ENCODE data around the gene KCNH8. TPM values are rescaled to one million over a fixed set of nuclear protein-coding genes. Genes with fewer than 3 reads are reported as not detected.

Gene KCNH8
- polyA plus RNA-seq, 1 donor from 2014 or later: 28.9 TPM

DNA sequence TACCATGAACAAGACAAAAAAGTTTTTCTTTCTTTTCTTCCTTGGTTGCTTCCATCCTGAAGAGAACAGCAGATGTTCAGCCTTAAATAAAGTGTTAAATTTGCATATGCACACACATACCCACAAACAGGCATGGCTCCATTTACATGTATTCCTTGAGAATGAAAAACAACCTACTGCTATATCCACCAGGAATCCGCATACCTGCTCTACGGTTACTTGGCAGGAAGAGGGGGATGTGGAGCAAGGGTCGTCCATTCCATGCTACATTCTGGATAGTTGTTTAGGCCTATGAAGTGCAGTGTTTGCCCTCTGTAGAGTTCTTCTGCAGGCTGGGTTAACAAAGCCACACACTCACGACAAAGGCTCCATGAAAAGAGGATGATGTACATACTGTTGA is 322.8 kb downstream of the KCNH8 start:
- Histone ChIP-seq H2AFZ (ENCODE audit: low read depth, low read length) (no peak overlapping the region), H3K79me2 (replicated peaks; ENCODE audit: insufficient read depth, low read length) (no peaks in the 10 kb centered on the region), H3K4me2 (ENCODE audit: low read length) (no peak overlapping the region), H4K20me1 (ENCODE audit: insufficient read depth) (no peaks in the 10 kb centered on the region), H3K9me2 (ENCODE audit: insufficient read depth, low read length) (no peaks in the 10 kb centered on the region), H3K9me3 (ENCODE audit: low read length) (no peaks in the 10 kb centered on the region), H3K27ac (ENCODE audit: low read length) (no peak overlapping the region), H3F3A (ENCODE audit: insufficient read depth, low read length, poor library complexity, severe bottlenecking) (no peaks in the 10 kb centered on the region), H3K4me3 (ENCODE audit: low read length) (no peak overlapping the region), H3K27me3 (ENCODE audit: insufficient read depth, low read depth, low read length) (no peaks in the 10 kb centered on the region), H3K9ac (ENCODE audit: low read length) (no peak overlapping the region), H3K36me3 (ENCODE audit: insufficient read depth, low read length) (peaks cover 10% of the 10 kb centered on the region)
- TF ChIP-seq EZH2 (IDR thresholded peaks at IDR 0.05; ENCODE audit: borderline replicate concordance, insufficient read depth, low read length, poor library complexity, severe bottlenecking) (no peak), MXI1 (conservative IDR thresholded peaks at IDR 0.05; ENCODE audit: poor library complexity, severe bottlenecking) (no peak)

GRCh38 chr3:19473971-19474580 is 325.8 kb downstream of the KCNH8 start:
- Histone ChIP-seq H3K9ac (ENCODE audit: low read length) (no peak overlapping the region), H3K36me3 (ENCODE audit: insufficient read depth, low read length) (peaks cover 10% of the 10 kb centered on the region), H3F3A (ENCODE audit: insufficient read depth, low read length, poor library complexity, severe bottlenecking) (no peaks in the 10 kb centered on the region), H3K27ac (ENCODE audit: low read length) (no peak overlapping the region), H2AFZ (ENCODE audit: low read depth, low read length) (no peak overlapping the region), H3K27me3 (ENCODE audit: insufficient read depth, low read depth, low read length) (no peaks in the 10 kb centered on the region), H3K9me3 (ENCODE audit: low read length) (no peaks in the 10 kb centered on the region), H3K79me2 (replicated peaks; ENCODE audit: insufficient read depth, low read length) (no peaks in the 10 kb centered on the region), H3K4me3 (ENCODE audit: low read length) (no peak overlapping the region), H4K20me1 (ENCODE audit: insufficient read depth) (no peaks in the 10 kb centered on the region), H3K4me2 (ENCODE audit: low read length) (no peak overlapping the region), H3K9me2 (ENCODE audit: insufficient read depth, low read length) (no peaks in the 10 kb centered on the region)
- no peak for TF ChIP-seq EZH2 (IDR thresholded peaks at IDR 0.05; ENCODE audit: borderline replicate concordance, insufficient read depth, low read length, poor library complexity, severe bottlenecking)

DNA sequence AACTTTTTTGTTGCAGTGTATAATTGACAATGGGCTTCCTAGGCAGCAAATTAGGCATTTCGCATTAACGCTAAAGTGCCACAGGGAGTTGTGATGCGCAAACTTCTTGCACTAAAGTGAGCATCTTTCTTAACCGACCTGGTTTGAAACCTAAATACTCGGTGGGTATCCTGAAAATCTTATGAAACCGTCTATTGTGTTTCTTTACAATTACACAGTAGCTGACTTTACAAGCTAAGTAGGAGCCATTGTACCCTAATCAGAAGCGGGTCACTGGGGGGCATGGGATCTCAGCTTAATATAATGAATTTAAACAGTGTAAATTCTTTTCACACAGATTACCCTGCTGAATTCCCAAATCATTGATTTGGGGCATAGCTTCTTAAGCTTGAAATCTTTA is 328.0 kb downstream of the KCNH8 start:
- H3K27me3 ChIP-seq (ENCODE audit: insufficient read depth, low read depth, low read length): no peaks in the 10 kb centered on the region
- no peak overlapping the region for H3K27ac ChIP-seq (ENCODE audit: low read length)
- no peak overlapping the region for H3K9ac ChIP-seq (ENCODE audit: low read length)
- no peaks in the 10 kb centered on the region for H3K79me2 ChIP-seq (replicated peaks; ENCODE audit: insufficient read depth, low read length)
- no peak overlapping the region for H3K4me3 ChIP-seq (ENCODE audit: low read length)
- no peaks in the 10 kb centered on the region for H4K20me1 ChIP-seq (ENCODE audit: insufficient read depth)
- no peaks in the 10 kb centered on the region for H3F3A ChIP-seq (ENCODE audit: insufficient read depth, low read length, poor library complexity, severe bottlenecking)
- H3K9me2 ChIP-seq (ENCODE audit: insufficient read depth, low read length): no peaks in the 10 kb centered on the region
- H3K9me3 ChIP-seq (ENCODE audit: low read length): no peaks in the 10 kb centered on the region
- no peak overlapping the region for H3K4me2 ChIP-seq (ENCODE audit: low read length)
- peaks cover 10% of the 10 kb centered on the region for H3K36me3 ChIP-seq (ENCODE audit: insufficient read depth, low read length)
- TF ChIP-seq EZH2 (IDR thresholded peaks at IDR 0.05; ENCODE audit: borderline replicate concordance, insufficient read depth, low read length, poor library complexity, severe bottlenecking) (no peak), MXI1 (conservative IDR thresholded peaks at IDR 0.05; ENCODE audit: poor library complexity, severe bottlenecking) (no peak), CTCF (IDR thresholded peaks at IDR 0.05; ENCODE audit: poor library complexity, severe bottlenecking) (no peak), TAF1 (IDR thresholded peaks at IDR 0.05; ENCODE audit: low read depth) (no peak), RAD21 (conservative IDR thresholded peaks at IDR 0.05) (no peak), SMC3 (conservative IDR thresholded peaks at IDR 0.05; ENCODE audit: poor library complexity) (no peak)
- no peak overlapping the region for H2AFZ ChIP-seq (ENCODE audit: low read depth, low read length)

- Histone ChIP-seq H3K9ac (ENCODE audit: low read length) (no peak overlapping the region), H3K4me3 (ENCODE audit: low read length) (no peak overlapping the region), H3F3A (ENCODE audit: insufficient read depth, low read length, poor library complexity, severe bottlenecking) (no peaks in the 10 kb centered on the region), H2AFZ (ENCODE audit: low read depth, low read length) (no peak overlapping the region), H3K36me3 (ENCODE audit: insufficient read depth, low read length) (no peaks in the 10 kb centered on the region), H3K9me3 (ENCODE audit: low read length) (no peaks in the 10 kb centered on the region), H3K79me2 (replicated peaks; ENCODE audit: insufficient read depth, low read length) (no peaks in the 10 kb centered on the region), H3K9me2 (ENCODE audit: insufficient read depth, low read length) (no peaks in the 10 kb centered on the region), H3K4me2 (ENCODE audit: low read length) (no peak overlapping the region), H4K20me1 (ENCODE audit: insufficient read depth) (no peaks in the 10 kb centered on the region), H3K27ac (ENCODE audit: low read length) (no peak overlapping the region), H3K27me3 (ENCODE audit: insufficient read depth, low read depth, low read length) (no peaks in the 10 kb centered on the region)
- TF ChIP-seq MXI1 (conservative IDR thresholded peaks at IDR 0.05; ENCODE audit: poor library complexity, severe bottlenecking): no peak
- no peak for TF ChIP-seq SMC3 (conservative IDR thresholded peaks at IDR 0.05; ENCODE audit: poor library complexity)
- no peak for TF ChIP-seq EP300 (conservative IDR thresholded peaks at IDR 0.05; ENCODE audit: poor library complexity, severe bottlenecking)
- no peak for TF ChIP-seq EZH2 (IDR thresholded peaks at IDR 0.05; ENCODE audit: borderline replicate concordance, insufficient read depth, low read length, poor library complexity, severe bottlenecking)
- no peak for TF ChIP-seq RAD21 (conservative IDR thresholded peaks at IDR 0.05)
- TF ChIP-seq REST (IDR thresholded peaks at IDR 0.05; ENCODE audit: borderline replicate concordance): no peak
- TF ChIP-seq CTCF (IDR thresholded peaks at IDR 0.05; ENCODE audit: poor library complexity, severe bottlenecking): no peak
- TF ChIP-seq POLR2AphosphoS5 (IDR thresholded peaks at IDR 0.05): no peak
- no peak for TF ChIP-seq TAF1 (IDR thresholded peaks at IDR 0.05; ENCODE audit: low read depth)
Measured at GRCh38 chr3:19485267-19485666, 337.0 kb downstream of the KCNH8 start.
